Measurements from ENCODE around the gene TPSG1. TPM values are rescaled to one million over a fixed set of nuclear protein-coding genes. Genes with fewer than 3 reads are reported as not detected.

Gene TPSG1
- total and polyA plus RNA-seq, 10 of the 15 experiments (the other 5 are each of a cell fraction or from before 2014, with no cell fraction given): not detected

DNA sequence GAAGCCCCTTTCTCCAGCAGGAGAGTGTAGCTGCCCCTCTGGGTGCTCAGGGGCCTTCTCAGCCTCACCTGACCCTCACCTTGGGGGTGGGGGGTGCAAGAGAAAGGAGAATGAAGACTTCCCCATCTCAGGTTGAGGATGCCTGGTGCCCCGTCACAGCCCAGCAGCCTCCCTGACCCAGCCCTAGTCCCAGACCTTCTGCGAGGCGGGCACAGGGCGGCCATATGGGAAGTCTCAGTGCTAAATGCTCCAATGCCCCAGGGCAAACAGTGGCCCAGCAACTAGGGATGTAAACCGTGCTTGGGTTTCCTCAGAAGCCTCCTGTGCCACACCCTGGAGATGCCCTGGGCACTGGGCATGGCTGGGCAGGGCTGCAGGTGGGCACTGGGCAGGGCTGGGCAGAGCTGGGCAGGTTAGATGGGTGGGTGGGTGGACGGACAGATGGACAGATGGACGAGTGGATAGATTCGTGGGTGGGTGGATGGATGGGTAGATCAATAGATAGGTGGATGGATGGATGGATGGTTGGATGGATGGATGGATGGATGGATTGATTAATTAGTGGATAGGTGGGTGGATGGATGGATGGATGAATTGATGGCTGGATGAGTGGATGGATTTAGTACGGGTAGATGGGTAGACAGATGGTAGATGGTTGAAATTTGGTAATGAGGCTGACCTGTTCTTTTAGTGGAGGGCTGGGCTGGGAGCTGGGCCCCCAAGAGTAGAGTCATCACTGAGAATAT is 47.6 kb upstream of the TPSG1 start:
- ChIA-PET SMC1A (ENCODE audit: uncharacterized antibody, unreplicated experiment) (no interaction called here), RAD21 (ENCODE audit: unreplicated experiment) (no interaction called here), CTCF (no interaction called here), POLR2A (no interaction called here)
- no peak for DNase-seq (ENCODE audit: low read depth, low spot score)
- Histone ChIP-seq H3K4me1 (ENCODE audit: control insufficient read depth, insufficient read depth, low read length) (no peaks in the 10 kb centered on the region), H4K20me1 (ENCODE audit: control insufficient read depth, insufficient read depth) (no peaks in the 10 kb centered on the region), H3K27ac (ENCODE audit: control insufficient read depth, insufficient read depth) (no peak overlapping the region), H2AFZ (ENCODE audit: control insufficient read depth, low read depth, low read length) (no peak overlapping the region), H3K36me3 (ENCODE audit: control insufficient read depth in 2 of 2, insufficient read depth in 2 of 2, low read length in 1 of 2) (no peaks in the 10 kb centered on the region), H3K9me3 (replicated peaks; ENCODE audit: control insufficient read depth, insufficient read depth, low read length) (no peaks in the 10 kb centered on the region), H3K4me2 (ENCODE audit: control insufficient read depth, insufficient read depth) (no peak overlapping the region), H3K9ac (ENCODE audit: control insufficient read depth, insufficient read depth, low read length) (no peak overlapping the region), H3K4me3 (no peak overlapping the region), H3K27me3 (replicated peaks in 1 of 2; ENCODE audit: control insufficient read depth in 2 of 2, insufficient read depth in 2 of 2, low read length in 1 of 2) (no peaks in the 10 kb centered on the region), H3K79me2 (ENCODE audit: control insufficient read depth, insufficient read depth, low read length) (no peaks in the 10 kb centered on the region)
- no peak for ATAC-seq
- no peak for FAIRE-seq
- intact Hi-C loops (cut with micrococcal nuclease; ENCODE audit: unreplicated experiment): no loop called here
- no TSS peak for BruUV-seq (replicated peaks)
- 6% methylated on average over 9 of the region's 9 CpGs for WGBS (ENCODE audit: insufficient coverage, insufficient replicate concordance, low lambda C conversion rate, missing lambda C conversion rate)
- in situ Hi-C loops (cut with MboI): no loop called here
- TF ChIP-seq NFYB (IDR thresholded peaks at IDR 0.05; ENCODE audit: insufficient read depth, low read depth, low read length): no peak
- no peak for TF ChIP-seq LARP7 (IDR thresholded peaks at IDR 0.05)
- TF ChIP-seq RB1 (IDR thresholded peaks at IDR 0.05; ENCODE audit: borderline replicate concordance): no peak
- no peak for TF ChIP-seq POU2F2 (IDR thresholded peaks at IDR 0.05; ENCODE audit: borderline replicate concordance, low read depth, low read length)
- no peak for TF ChIP-seq NFYA (IDR thresholded peaks at IDR 0.05; ENCODE audit: borderline replicate concordance, low read depth, low read length)
- no peak for TF ChIP-seq SMC3 (IDR thresholded peaks at IDR 0.05; ENCODE audit: borderline replicate concordance, low read length)
- TF ChIP-seq, protein P1, sequence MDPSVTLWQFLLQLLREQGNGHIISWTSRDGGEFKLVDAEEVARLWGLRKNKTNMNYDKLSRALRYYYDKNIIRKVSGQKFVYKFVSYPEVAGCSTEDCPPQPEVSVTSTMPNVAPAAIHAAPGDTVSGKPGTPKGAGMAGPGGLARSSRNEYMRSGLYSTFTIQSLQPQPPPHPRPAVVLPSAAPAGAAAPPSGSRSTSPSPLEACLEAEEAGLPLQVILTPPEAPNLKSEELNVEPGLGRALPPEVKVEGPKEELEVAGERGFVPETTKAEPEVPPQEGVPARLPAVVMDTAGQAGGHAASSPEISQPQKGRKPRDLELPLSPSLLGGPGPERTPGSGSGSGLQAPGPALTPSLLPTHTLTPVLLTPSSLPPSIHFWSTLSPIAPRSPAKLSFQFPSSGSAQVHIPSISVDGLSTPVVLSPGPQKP (IDR thresholded peaks at IDR 0.05; ENCODE audit: low read depth, low read length): no peak
- TF ChIP-seq, protein P2, sequence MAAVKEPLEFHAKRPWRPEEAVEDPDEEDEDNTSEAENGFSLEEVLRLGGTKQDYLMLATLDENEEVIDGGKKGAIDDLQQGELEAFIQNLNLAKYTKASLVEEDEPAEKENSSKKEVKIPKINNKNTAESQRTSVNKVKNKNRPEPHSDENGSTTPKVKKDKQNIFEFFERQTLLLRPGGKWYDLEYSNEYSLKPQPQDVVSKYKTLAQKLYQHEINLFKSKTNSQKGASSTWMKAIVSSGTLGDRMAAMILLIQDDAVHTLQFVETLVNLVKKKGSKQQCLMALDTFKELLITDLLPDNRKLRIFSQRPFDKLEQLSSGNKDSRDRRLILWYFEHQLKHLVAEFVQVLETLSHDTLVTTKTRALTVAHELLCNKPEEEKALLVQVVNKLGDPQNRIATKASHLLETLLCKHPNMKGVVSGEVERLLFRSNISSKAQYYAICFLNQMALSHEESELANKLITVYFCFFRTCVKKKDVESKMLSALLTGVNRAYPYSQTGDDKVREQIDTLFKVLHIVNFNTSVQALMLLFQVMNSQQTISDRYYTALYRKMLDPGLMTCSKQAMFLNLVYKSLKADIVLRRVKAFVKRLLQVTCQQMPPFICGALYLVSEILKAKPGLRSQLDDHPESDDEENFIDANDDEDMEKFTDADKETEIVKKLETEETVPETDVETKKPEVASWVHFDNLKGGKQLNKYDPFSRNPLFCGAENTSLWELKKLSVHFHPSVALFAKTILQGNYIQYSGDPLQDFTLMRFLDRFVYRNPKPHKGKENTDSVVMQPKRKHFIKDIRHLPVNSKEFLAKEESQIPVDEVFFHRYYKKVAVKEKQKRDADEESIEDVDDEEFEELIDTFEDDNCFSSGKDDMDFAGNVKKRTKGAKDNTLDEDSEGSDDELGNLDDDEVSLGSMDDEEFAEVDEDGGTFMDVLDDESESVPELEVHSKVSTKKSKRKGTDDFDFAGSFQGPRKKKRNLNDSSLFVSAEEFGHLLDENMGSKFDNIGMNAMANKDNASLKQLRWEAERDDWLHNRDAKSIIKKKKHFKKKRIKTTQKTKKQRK (IDR thresholded peaks at IDR 0.05; ENCODE audit: low read depth, low read length): no peak
- TF ChIP-seq, protein P3, sequence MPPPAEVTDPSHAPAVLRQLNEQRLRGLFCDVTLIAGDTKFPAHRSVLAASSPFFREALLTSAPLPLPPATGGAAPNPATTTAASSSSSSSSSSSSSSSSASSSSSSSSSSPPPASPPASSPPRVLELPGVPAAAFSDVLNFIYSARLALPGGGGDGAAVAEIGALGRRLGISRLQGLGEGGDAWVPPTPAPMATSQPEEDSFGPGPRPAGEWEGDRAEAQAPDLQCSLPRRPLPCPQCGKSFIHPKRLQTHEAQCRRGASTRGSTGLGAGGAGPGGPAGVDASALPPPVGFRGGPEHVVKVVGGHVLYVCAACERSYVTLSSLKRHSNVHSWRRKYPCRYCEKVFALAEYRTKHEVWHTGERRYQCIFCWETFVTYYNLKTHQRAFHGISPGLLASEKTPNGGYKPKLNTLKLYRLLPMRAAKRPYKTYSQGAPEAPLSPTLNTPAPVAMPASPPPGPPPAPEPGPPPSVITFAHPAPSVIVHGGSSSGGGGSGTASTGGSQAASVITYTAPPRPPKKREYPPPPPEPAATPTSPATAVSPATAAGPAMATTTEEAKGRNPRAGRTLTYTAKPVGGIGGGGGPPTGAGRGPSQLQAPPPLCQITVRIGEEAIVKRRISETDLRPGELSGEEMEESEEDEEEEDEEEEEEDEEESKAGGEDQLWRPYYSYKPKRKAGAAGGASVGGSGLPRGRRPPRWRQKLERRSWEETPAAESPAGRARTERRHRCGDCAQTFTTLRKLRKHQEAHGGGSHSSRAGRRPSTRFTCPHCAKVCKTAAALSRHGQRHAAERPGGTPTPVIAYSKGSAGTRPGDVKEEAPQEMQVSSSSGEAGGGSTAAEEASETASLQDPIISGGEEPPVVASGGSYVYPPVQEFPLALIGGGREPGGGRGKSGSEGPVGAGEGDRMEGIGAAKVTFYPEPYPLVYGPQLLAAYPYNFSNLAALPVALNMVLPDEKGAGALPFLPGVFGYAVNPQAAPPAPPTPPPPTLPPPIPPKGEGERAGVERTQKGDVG (CRISPR knock-in tag; IDR thresholded peaks at IDR 0.05): no peak
- no peak for TF ChIP-seq KDM1A (IDR thresholded peaks at IDR 0.05; ENCODE audit: borderline replicate concordance)
- no peak for TF ChIP-seq PBX3 (IDR thresholded peaks at IDR 0.05; ENCODE audit: insufficient replicate concordance, low read depth, low read length)
- TF ChIP-seq, protein P4, sequence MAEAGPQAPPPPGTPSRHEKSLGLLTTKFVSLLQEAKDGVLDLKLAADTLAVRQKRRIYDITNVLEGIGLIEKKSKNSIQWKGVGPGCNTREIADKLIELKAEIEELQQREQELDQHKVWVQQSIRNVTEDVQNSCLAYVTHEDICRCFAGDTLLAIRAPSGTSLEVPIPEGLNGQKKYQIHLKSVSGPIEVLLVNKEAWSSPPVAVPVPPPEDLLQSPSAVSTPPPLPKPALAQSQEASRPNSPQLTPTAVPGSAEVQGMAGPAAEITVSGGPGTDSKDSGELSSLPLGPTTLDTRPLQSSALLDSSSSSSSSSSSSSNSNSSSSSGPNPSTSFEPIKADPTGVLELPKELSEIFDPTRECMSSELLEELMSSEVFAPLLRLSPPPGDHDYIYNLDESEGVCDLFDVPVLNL (IDR thresholded peaks at IDR 0.05; ENCODE audit: low read depth, low read length): no peak
- no peak for TF ChIP-seq ZNF207 (IDR thresholded peaks at IDR 0.05; ENCODE audit: borderline replicate concordance)

Measured in GM12878 (cell line).